ENCODE data around the gene RBM33.

- TF ChIP-seq SIN3A (IDR thresholded peaks at IDR 0.05; ENCODE audit: borderline replicate concordance, insufficient read depth, low read depth, low read length) = no peak
- TF ChIP-seq, protein P1, sequence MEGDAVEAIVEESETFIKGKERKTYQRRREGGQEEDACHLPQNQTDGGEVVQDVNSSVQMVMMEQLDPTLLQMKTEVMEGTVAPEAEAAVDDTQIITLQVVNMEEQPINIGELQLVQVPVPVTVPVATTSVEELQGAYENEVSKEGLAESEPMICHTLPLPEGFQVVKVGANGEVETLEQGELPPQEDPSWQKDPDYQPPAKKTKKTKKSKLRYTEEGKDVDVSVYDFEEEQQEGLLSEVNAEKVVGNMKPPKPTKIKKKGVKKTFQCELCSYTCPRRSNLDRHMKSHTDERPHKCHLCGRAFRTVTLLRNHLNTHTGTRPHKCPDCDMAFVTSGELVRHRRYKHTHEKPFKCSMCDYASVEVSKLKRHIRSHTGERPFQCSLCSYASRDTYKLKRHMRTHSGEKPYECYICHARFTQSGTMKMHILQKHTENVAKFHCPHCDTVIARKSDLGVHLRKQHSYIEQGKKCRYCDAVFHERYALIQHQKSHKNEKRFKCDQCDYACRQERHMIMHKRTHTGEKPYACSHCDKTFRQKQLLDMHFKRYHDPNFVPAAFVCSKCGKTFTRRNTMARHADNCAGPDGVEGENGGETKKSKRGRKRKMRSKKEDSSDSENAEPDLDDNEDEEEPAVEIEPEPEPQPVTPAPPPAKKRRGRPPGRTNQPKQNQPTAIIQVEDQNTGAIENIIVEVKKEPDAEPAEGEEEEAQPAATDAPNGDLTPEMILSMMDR (IDR thresholded peaks at IDR 0.05) = no peak
These were observed 21.5 kb downstream of the RBM33 start for GRCh38 chr7:155665957-155666287.
